ENCODE data around the gene CEMP1. TPM values are rescaled to one million over a fixed set of nuclear protein-coding genes. Genes with fewer than 3 reads are reported as not detected.

Gene CEMP1
- total and polyA plus RNA-seq, 10 of the 15 experiments (the other 5 are each of a cell fraction or from before 2014, with no cell fraction given), result 0.05 to 8.2 (median 1.5) TPM; not detected in 5

- TF ChIP-seq NKRF (conservative IDR thresholded peaks at IDR 0.05), result no peak
- no peak for TF ChIP-seq RELA (IDR thresholded peaks at IDR 0.05; ENCODE audit: borderline replicate concordance, partially characterized antibody)
- TF ChIP-seq TCF7 (IDR thresholded peaks at IDR 0.05; ENCODE audit: borderline replicate concordance), result no peak
- TF ChIP-seq SMARCA5 (IDR thresholded peaks at IDR 0.05), result peak; percentile 33; the same call in 1 of the 2 replicates
- TF ChIP-seq, protein P1, sequence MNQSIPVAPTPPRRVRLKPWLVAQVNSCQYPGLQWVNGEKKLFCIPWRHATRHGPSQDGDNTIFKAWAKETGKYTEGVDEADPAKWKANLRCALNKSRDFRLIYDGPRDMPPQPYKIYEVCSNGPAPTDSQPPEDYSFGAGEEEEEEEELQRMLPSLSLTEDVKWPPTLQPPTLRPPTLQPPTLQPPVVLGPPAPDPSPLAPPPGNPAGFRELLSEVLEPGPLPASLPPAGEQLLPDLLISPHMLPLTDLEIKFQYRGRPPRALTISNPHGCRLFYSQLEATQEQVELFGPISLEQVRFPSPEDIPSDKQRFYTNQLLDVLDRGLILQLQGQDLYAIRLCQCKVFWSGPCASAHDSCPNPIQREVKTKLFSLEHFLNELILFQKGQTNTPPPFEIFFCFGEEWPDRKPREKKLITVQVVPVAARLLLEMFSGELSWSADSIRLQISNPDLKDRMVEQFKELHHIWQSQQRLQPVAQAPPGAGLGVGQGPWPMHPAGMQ (IDR thresholded peaks at IDR 0.05; ENCODE audit: borderline replicate concordance), result no peak
- TF ChIP-seq, protein P2, sequence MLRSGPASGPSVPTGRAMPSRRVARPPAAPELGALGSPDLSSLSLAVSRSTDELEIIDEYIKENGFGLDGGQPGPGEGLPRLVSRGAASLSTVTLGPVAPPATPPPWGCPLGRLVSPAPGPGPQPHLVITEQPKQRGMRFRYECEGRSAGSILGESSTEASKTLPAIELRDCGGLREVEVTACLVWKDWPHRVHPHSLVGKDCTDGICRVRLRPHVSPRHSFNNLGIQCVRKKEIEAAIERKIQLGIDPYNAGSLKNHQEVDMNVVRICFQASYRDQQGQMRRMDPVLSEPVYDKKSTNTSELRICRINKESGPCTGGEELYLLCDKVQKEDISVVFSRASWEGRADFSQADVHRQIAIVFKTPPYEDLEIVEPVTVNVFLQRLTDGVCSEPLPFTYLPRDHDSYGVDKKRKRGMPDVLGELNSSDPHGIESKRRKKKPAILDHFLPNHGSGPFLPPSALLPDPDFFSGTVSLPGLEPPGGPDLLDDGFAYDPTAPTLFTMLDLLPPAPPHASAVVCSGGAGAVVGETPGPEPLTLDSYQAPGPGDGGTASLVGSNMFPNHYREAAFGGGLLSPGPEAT (IDR thresholded peaks at IDR 0.05; ENCODE audit: low read depth), result no peak
- no peak for TF ChIP-seq IKZF2 (IDR thresholded peaks at IDR 0.05)
- TF ChIP-seq ZBTB11 (CRISPR knock-in tag; IDR thresholded peaks at IDR 0.05), result no peak
Observed at GRCh38 chr16:2500918-2501750, 30.1 kb downstream of the CEMP1 start (continued).
